Uterus (tissue), 4 donors: ENCODE data around the gene SLC22A23. TPM values are rescaled to one million over a fixed set of nuclear protein-coding genes. Genes with fewer than 3 reads are reported as not detected.

Experiments
- DNase-seq, 2 donors: peaks; one replicate each; pipeline ENCODE4 v3.0.0-alpha.2; 2019 to 2020
- H3K27ac ChIP-seq, 2 donors: fragments of 200-600 bp; sonication (generic); 1 replicate in 1 of 2; 2 replicates in 1 of 2; pipeline ENCODE4 v1.5.1; 2016 to 2018
- H3K27me3 ChIP-seq, 2 donors: fragments of 200-600 bp; sonication (generic); one replicate each; pipeline ENCODE4 v1.5.1; 2018 to 2019; ENCODE audit warnings: control low read depth in 1 of 2
- H3K36me3 ChIP-seq, 2 donors: fragments of 200-600 bp; sonication (generic); one replicate each; pipeline ENCODE4 v1.5.1; 2019; ENCODE audit warnings: control low read depth in 1 of 2
- H3K4me1 ChIP-seq, 2 donors: fragments of 200-600 bp; sonication (generic); one replicate each; pipeline ENCODE4 v1.5.1; 2018 to 2019; ENCODE audit warnings: control low read depth in 1 of 2
- H3K4me3 ChIP-seq, 2 donors: fragments of 200-600 bp; sonication (generic); 1 replicate in 1 of 2; 2 replicates in 1 of 2; pipeline ENCODE4 v1.5.1; 2018 to 2019; ENCODE audit warnings: mild to moderate bottlenecking in 1 of 2
- H3K9me3 ChIP-seq, 2 donors: fragments of 200-600 bp; sonication (generic); one replicate each; pipeline ENCODE4 v1.5.1; 2019; ENCODE audit warnings: control low read depth in 1 of 2
- POLR2A ChIP-seq, 2 donors: fragments of 450-650 bp; IDR thresholded peaks; one replicate each; pipeline ENCODE4 v1.6.1; 2016; ENCODE audit warnings: antibody characterized with exemption in 2 of 2, mild to moderate bottlenecking in 1 of 2, moderate library complexity in 1 of 2
- intact Hi-C: fragments of 100-400 bp; cut with DNase I; formaldehyde crosslinking; loops from one replicate; pipeline ENCODE4 v1.15.1; 2023; ENCODE audit warnings: low total_unique reads
- total RNA-seq, 4 donors: library from RNA; depleted of rRNA in 3 of 4; stranded (reverse); fragments of >200 nt in 3 of 4; gene quantifications; one replicate each; pipeline versions ENCODE4 v1.1.0 to v1.2.4, GENCODE V29; 2014 to 2023
- TF ChIP-seq, protein P1 (sequence below), 4 experiments: fragments of 200-600 bp in 2 of 4; fragments of 450-650 bp in 2 of 4; sonication (generic) in 2 of 4; IDR thresholded peaks; one replicate each; pipeline ENCODE4 v1.5.1; 2016 to 2019; ENCODE audit warnings: antibody characterized with exemption in 4 of 4, mild to moderate bottlenecking in 2 of 4, moderate library complexity in 1 of 4
- donor health status: DM: yes; HTN: yes; CAD: no.

SLC22A23 gene
- total RNA-seq, 4 donors from 2014 or later, result 5.4 to 27.6 (median 9.7) TPM

DNA sequence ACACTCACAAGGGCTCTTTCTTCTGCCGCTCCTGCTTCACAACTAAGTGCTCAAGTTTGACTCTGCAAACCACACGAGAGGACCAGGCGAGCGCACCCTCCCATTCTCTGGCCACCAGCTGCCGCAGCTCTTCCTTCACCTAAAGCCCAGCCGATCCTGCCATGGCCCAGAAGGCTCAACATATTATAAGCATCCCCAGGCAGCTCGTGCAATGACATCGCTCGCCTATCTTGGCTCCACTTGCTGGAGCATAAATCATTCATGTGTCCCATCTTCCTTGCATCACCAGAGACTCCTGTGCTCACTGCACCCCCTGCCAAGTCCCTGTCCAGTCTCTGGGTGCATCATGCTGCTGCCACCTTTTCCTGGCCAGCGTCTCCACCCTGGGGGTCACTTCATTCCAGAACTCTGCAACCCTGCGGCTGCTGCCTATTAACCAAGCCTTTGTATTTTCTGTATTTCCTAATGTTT lies 139.1 kb downstream of the SLC22A23 start:
- no peaks in the 10 kb centered on the region for H3K27me3 ChIP-seq
- TF ChIP-seq, protein P1, sequence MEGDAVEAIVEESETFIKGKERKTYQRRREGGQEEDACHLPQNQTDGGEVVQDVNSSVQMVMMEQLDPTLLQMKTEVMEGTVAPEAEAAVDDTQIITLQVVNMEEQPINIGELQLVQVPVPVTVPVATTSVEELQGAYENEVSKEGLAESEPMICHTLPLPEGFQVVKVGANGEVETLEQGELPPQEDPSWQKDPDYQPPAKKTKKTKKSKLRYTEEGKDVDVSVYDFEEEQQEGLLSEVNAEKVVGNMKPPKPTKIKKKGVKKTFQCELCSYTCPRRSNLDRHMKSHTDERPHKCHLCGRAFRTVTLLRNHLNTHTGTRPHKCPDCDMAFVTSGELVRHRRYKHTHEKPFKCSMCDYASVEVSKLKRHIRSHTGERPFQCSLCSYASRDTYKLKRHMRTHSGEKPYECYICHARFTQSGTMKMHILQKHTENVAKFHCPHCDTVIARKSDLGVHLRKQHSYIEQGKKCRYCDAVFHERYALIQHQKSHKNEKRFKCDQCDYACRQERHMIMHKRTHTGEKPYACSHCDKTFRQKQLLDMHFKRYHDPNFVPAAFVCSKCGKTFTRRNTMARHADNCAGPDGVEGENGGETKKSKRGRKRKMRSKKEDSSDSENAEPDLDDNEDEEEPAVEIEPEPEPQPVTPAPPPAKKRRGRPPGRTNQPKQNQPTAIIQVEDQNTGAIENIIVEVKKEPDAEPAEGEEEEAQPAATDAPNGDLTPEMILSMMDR (IDR thresholded peaks at IDR 0.05), result no peak
- no peak for TF ChIP-seq POLR2A (IDR thresholded peaks at IDR 0.05)
- no peak for DNase-seq
- H3K4me3 ChIP-seq, result no peak overlapping the region
- no peaks in the 10 kb centered on the region for H3K4me1 ChIP-seq
- H3K36me3 ChIP-seq, result no peaks in the 10 kb centered on the region
- no peaks in the 10 kb centered on the region for H3K9me3 ChIP-seq
- H3K27ac ChIP-seq, result no peak overlapping the region
- intact Hi-C loops, result no loop called here

DNA sequence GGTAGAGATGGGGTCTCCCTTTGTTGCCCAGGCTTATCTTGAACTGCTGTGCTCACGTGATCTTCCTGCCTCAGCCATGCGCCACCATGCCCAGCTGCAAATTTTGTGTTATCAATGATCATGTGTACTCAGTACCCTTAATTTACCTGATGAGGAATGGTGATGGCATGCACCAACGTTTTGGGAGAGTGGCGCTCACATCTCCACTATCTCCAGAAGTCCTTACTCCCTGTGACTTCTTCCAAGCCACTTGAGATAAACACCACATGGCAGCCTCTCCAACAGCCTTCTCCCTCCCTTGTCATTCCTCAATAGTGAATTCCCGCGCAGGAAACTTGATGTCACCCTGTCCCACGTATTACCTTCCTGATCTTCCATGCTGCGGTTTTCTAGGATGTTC lies 140.0 kb downstream of the SLC22A23 start:
- H3K36me3 ChIP-seq, result no peaks in the 10 kb centered on the region
- H3K27me3 ChIP-seq, result no peaks in the 10 kb centered on the region
- no peaks in the 10 kb centered on the region for H3K4me1 ChIP-seq
- no peak overlapping the region for H3K27ac ChIP-seq
- TF ChIP-seq POLR2A (IDR thresholded peaks at IDR 0.05), result no peak
- TF ChIP-seq, protein P1 (IDR thresholded peaks at IDR 0.05), result no peak
- peak in 1 of 2 donors; percentile 5 for DNase-seq
- intact Hi-C loops, result no loop called here
- no peaks in the 10 kb centered on the region for H3K9me3 ChIP-seq
- H3K4me3 ChIP-seq, result no peak overlapping the region

DNA sequence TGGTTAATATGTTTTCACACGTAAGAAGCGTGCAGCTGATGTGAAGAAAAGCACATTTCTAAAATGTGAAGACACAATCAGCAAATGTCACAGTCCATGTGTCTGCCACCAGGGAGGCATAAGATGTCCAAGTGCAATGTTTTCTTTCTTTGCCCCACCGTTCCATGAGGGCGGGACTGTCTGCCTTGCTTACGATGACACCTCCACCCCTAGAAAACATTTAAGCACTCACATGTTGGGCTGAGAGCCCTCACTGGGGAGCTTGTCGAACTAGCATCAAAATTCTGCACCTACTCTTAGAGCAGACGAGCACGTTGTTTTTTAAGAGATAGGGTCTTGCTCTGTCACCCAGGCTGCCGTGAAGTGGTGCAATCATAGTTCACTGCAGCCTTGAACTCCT lies 140.5 kb downstream of the SLC22A23 start:
- H3K9me3 ChIP-seq, result no peaks in the 10 kb centered on the region
- no peaks in the 10 kb centered on the region for H3K27me3 ChIP-seq
- no peak for DNase-seq
- no peak for TF ChIP-seq POLR2A (IDR thresholded peaks at IDR 0.05)
- TF ChIP-seq, protein P1 (IDR thresholded peaks at IDR 0.05), result no peak
- no peak overlapping the region for H3K4me3 ChIP-seq
- intact Hi-C loops, result no loop called here
- no peak overlapping the region for H3K27ac ChIP-seq
- no peaks in the 10 kb centered on the region for H3K36me3 ChIP-seq
- no peaks in the 10 kb centered on the region for H3K4me1 ChIP-seq

DNA sequence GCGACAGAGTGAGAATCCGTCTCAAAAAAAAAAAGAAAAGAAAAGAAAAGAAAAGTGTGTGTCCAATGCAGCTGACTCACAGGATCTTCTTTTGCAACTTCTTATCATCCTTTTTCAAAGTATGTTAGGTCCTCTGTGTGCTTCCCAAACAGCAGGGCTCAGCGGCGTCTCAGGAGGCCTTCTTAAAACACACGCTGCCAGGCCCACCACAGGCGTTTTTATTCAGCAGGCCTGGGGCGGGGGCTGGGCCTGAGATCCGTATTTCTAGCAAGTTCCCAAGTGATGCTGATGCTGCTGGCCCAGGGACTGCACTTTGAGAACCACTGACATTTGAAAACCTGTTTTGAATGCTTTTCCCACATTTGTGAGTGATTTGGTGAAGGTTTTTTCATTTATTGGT lies 141.0 kb downstream of the SLC22A23 start:
- Histone ChIP-seq H3K4me1 (no peaks in the 10 kb centered on the region), H3K27ac (no peak overlapping the region), H3K27me3 (no peaks in the 10 kb centered on the region), H3K9me3 (no peaks in the 10 kb centered on the region), H3K4me3 (no peak overlapping the region), H3K36me3 (no peaks in the 10 kb centered on the region)
- intact Hi-C loops, result no loop called here
- DNase-seq, result peak in 1 of 2 donors; percentile 5
- TF ChIP-seq, protein P1 (IDR thresholded peaks at IDR 0.05), result no peak
- TF ChIP-seq POLR2A (IDR thresholded peaks at IDR 0.05), result no peak

DNA sequence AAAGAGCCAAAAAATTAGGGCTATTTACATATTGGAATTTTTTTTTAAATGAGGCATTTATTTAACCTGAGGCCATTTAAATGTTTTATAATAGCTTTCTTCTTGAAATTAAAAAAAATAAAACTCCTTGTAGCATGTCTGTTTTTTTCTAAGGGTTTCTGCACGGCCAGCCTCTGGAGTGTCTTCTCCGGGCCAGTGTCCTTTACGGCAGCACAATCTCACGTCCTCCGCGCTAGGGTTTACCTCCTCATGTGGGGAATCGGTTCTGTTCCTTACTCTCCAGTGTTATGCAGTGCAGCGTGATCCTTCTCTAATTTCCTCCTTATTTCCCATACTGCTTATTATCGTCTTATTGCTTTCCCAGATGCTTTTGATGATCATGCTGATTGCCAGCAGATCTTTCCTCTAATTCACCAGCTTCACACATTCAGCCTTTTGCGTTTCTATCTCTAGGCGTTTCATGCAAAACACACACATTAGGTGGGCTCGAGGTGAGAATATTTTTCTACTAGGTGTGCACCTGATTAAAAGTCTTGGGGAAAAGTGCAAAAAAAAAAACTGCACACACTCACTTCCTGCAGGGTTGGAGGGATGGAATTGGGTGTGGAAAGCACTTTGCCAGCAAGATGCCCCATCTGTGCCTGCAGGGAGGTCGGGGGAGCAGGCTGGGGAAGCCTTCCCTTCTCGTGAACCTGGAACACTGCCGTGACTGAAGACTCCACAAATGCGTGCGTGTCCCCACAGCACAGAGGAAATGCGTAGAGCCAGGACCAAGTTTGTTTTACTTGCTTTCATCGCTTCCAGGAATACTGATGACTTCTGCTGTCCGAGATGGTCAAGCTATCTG lies 142.0 kb downstream of the SLC22A23 start:
- H3K27me3 ChIP-seq, result no peaks in the 10 kb centered on the region
- no peaks in the 10 kb centered on the region for H3K4me1 ChIP-seq
- H3K9me3 ChIP-seq, result no peaks in the 10 kb centered on the region
- intact Hi-C loops, result no loop called here
- no peaks in the 10 kb centered on the region for H3K36me3 ChIP-seq
- H3K27ac ChIP-seq, result no peak overlapping the region
- no peak for TF ChIP-seq POLR2A (IDR thresholded peaks at IDR 0.05)
- TF ChIP-seq, protein P1 (IDR thresholded peaks at IDR 0.05), result no peak
- H3K4me3 ChIP-seq, result no peak overlapping the region
- peak in 1 of 2 donors; percentile 6 for DNase-seq
